ENCODE results near the gene CGNL1. TPM values are rescaled to one million over a fixed set of nuclear protein-coding genes. Genes with fewer than 3 reads are reported as not detected.

Gene CGNL1
- total RNA-seq, 1 experiment from 2014 or later, result 3.3 TPM

DNA sequence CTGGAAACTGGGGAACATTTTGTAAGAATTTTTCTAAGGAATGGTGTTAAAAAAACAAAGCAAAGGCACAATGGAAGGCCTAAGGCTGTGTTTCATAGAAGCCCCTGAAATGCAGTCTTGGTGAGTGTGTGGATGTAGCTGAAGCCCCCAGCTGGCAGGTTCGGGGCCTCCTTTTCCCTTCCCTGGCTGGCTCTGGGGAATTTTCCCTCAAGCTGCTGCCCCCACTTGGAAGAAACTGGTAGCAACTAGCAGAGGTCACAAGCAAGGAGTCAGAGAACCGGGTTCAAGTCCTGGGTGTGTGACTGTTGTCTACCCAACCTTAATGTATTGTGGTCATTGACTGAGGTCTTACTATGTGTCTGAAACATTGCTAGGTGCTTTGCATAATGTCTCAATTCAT is 130.1 kb downstream of the CGNL1 start:
- intact Hi-C loops (cut with micrococcal nuclease; ENCODE audit: unreplicated experiment), result loop anchor here (1.0 to 5.0 kb wide), 2 partner anchors 21 to 129 kb away; partner anchors contain the start of gene CGNL1
- H3K4me3 Mint-ChIP-seq (ENCODE audit: low read depth, unreplicated experiment), result peak overlapping the region; percentile 48
- TSS peak; percentile 97 for BruUV-seq (replicated peaks)
- peaks cover 60% of the 10 kb centered on the region for H3K4me1 Mint-ChIP-seq (ENCODE audit: low read depth, unreplicated experiment)
- DNase-seq, result peak; percentile 48
- peaks cover 9% of the 10 kb centered on the region for H3K36me3 Mint-ChIP-seq (ENCODE audit: insufficient read depth, unreplicated experiment)
- H3K9me3 Mint-ChIP-seq (ENCODE audit: low read depth, unreplicated experiment), result no peaks in the 10 kb centered on the region
- peak overlapping the region; percentile 100 for H3K27ac Mint-ChIP-seq (ENCODE audit: unreplicated experiment)
- peak; percentile 26 for TF ChIP-seq CTCF (IDR thresholded peaks at IDR 0.05; ENCODE audit: unreplicated experiment)
- no peaks in the 10 kb centered on the region for H3K27me3 Mint-ChIP-seq (ENCODE audit: unreplicated experiment)
- CTCF ChIA-PET, result interaction anchor here (0.6 to 2.8 kb wide), 11 partner anchors 9 to 548 kb away, joined by 3 to 16 read pairs (median 7); partner anchors contain the start of gene CGNL1

- no peak for DNase-seq
- TF ChIP-seq CTCF (IDR thresholded peaks at IDR 0.05; ENCODE audit: unreplicated experiment), result no peak
- Mint-ChIP-seq H3K4me3 (ENCODE audit: low read depth, unreplicated experiment) (no peak overlapping the region), H3K4me1 (ENCODE audit: low read depth, unreplicated experiment) (peaks cover 53% of the 10 kb centered on the region), H3K27me3 (ENCODE audit: unreplicated experiment) (no peaks in the 10 kb centered on the region), H3K9me3 (ENCODE audit: low read depth, unreplicated experiment) (no peaks in the 10 kb centered on the region), H3K27ac (ENCODE audit: unreplicated experiment) (peak overlapping the region; percentile 100), H3K36me3 (ENCODE audit: insufficient read depth, unreplicated experiment) (peaks cover 9% of the 10 kb centered on the region)
- CTCF ChIA-PET, result interaction anchor here (1.0 to 2.1 kb wide), 2 partner anchors 162 kb away, joined by 3 to 16 read pairs; no protein-coding TSS in a partner anchor
- BruUV-seq (replicated peaks), result no TSS peak
- intact Hi-C loops (cut with micrococcal nuclease; ENCODE audit: unreplicated experiment), result loop anchor here (5.0 kb wide), 1 partner anchor 130 kb away; the partner anchor contains the start of gene CGNL1
These were observed 130.8 kb downstream of the CGNL1 start for GRCh38 chr15:57507111-57507510.

DNA sequence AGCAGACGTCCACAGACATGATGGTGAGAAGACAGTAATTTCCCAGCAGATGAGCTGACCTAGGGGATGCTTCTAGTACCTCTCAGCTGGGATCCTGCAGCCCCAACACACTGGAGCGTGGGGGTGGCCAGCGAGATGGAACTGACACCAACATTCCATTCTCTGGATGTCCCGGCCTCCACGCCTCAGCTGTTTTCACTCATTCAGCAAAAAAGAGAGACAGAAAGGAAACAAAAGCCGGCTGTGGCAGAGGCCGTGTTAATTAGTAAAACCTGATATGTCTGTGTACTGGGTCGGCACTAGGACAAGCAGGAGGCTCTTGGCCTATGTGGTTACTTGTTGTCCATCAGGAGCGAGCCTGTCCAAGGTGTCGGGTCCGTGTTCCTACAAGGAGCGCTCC is 132.8 kb downstream of the CGNL1 start:
- Mint-ChIP-seq H3K27ac (ENCODE audit: unreplicated experiment) (no peak overlapping the region), H3K9me3 (ENCODE audit: low read depth, unreplicated experiment) (no peaks in the 10 kb centered on the region), H3K36me3 (ENCODE audit: insufficient read depth, unreplicated experiment) (peaks cover 9% of the 10 kb centered on the region), H3K27me3 (ENCODE audit: unreplicated experiment) (no peaks in the 10 kb centered on the region), H3K4me3 (ENCODE audit: low read depth, unreplicated experiment) (no peak overlapping the region), H3K4me1 (ENCODE audit: low read depth, unreplicated experiment) (peaks cover 35% of the 10 kb centered on the region)
- TF ChIP-seq CTCF (IDR thresholded peaks at IDR 0.05; ENCODE audit: unreplicated experiment), result no peak
- no TSS peak for BruUV-seq (replicated peaks)
- CTCF ChIA-PET, result interaction anchor here (0.5 kb wide), 1 partner anchor 170 kb away, joined by 7 read pairs; no protein-coding TSS in a partner anchor
- intact Hi-C loops (cut with micrococcal nuclease; ENCODE audit: unreplicated experiment), result loop anchor here (5.0 kb wide), 1 partner anchor 132 kb away; the partner anchor contains the start of gene CGNL1
- no peak for DNase-seq

DNA sequence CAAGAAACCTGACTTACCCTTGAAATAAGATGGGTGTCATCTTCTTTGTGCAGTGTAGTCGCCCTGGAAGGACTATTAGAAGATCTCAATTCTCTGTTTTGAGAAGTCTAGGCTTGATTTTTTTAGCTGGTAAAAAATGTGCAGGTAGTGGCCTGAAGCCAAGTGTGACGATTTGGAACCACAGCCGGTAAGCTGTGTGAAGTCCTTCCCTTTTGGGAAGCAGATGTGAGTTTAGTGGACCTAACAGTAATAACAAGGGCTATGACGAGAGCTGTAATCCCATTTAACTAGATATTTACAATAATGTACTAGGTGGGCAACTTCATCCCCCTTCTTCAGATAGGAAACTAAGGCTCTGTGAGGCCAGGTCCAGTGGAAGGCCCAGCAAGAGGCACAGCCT is 133.7 kb downstream of the CGNL1 start:
- no peaks in the 10 kb centered on the region for H3K27me3 Mint-ChIP-seq (ENCODE audit: unreplicated experiment)
- CTCF ChIA-PET, result no interaction called here
- no peaks in the 10 kb centered on the region for H3K9me3 Mint-ChIP-seq (ENCODE audit: low read depth, unreplicated experiment)
- TF ChIP-seq CTCF (IDR thresholded peaks at IDR 0.05; ENCODE audit: unreplicated experiment), result no peak
- no peak for DNase-seq
- peaks cover 27% of the 10 kb centered on the region for H3K4me1 Mint-ChIP-seq (ENCODE audit: low read depth, unreplicated experiment)
- peaks cover 9% of the 10 kb centered on the region for H3K36me3 Mint-ChIP-seq (ENCODE audit: insufficient read depth, unreplicated experiment)
- H3K4me3 Mint-ChIP-seq (ENCODE audit: low read depth, unreplicated experiment), result no peak overlapping the region
- intact Hi-C loops (cut with micrococcal nuclease; ENCODE audit: unreplicated experiment), result loop anchor here (5.0 kb wide), 1 partner anchor 133 kb away; the partner anchor contains the start of gene CGNL1
- no peak overlapping the region for H3K27ac Mint-ChIP-seq (ENCODE audit: unreplicated experiment)
- BruUV-seq (replicated peaks), result no TSS peak
